B cell (primary cell): ENCODE measurements around the gene VKORC1. TPM values are rescaled to one million over a fixed set of nuclear protein-coding genes. Genes with fewer than 3 reads are reported as not detected.

ENCODE experiments used
- ATAC-seq: fragments of 200-7000 bp; cut with Tn5 transposase; one replicate; pipeline ENCODE4 v1.10.0; 2021; ENCODE audit warnings: low read depth, mild to moderate bottlenecking, moderate number of reproducible peaks, moderate library complexity
- CTCF ChIA-PET: fragments of 350-600 bp; sonication (Branson Sonifier 250); formaldehyde crosslinking; loops from one replicate; lab custom pipeline; 2021; ENCODE audit warnings: antibody characterized with exemption, inconsistent platforms; lab: Charles Lee
- POLR2A ChIA-PET: fragments of 350-600 bp; sonication (Branson Sonifier 250); formaldehyde crosslinking; loops from one replicate; lab custom pipeline; 2021; ENCODE audit warnings: antibody characterized with exemption; lab: Charles Lee
- DNase-seq: peaks from one replicate; pipeline ENCODE4 v3.0.0; 2013
- H2AFZ ChIP-seq: 2 replicates; pipeline ENCODE4 v1.6.1; 2012; ENCODE audit warnings: mild to moderate bottlenecking, low read depth, low read length; ENCODE audit not compliant: insufficient read depth, poor library complexity, severe bottlenecking
- H3K27ac ChIP-seq, 2 donors: 1 replicate in 1 of 2; 2 replicates in 1 of 2; pipeline ENCODE4 v1.5.1; 2012 to 2013; ENCODE audit warnings: low read length in 2 of 2, mild to moderate bottlenecking in 2 of 2, moderate library complexity in 1 of 2
- H3K27me3 ChIP-seq, 4 experiments: fragments of 200-600 bp in 1 of 4; sonication (generic) in 1 of 4; replicated peaks in 1 of 4; 1 replicate in 2 of 4; 2 replicates in 2 of 4; pipeline versions ENCODE4 v1.6.1 to v1.7.0; 2013 to 2016; ENCODE audit warnings: low read length in 3 of 4, mild to moderate bottlenecking in 2 of 4, mixed read lengths in 1 of 4, moderate library complexity in 1 of 4; ENCODE audit not compliant: insufficient read depth in 4 of 4, control insufficient read depth in 3 of 4; ENCODE audit errors: control extremely low read depth in 1 of 4
- H3K36me3 ChIP-seq, 2 experiments: replicated peaks in 1 of 2; 1 replicate in 1 of 2; 2 replicates in 1 of 2; pipeline versions ENCODE4 v1.6.1 to v1.7.1; 2013; ENCODE audit warnings: low read length in 1 of 2; ENCODE audit not compliant: insufficient read depth in 2 of 2, control insufficient read depth in 1 of 2; ENCODE audit errors: control extremely low read depth in 1 of 2, extremely low read depth in 1 of 2
- H3K4me1 ChIP-seq, 2 donors: fragments of 200-600 bp in 1 of 2; sonication (generic) in 1 of 2; 1 replicate in 1 of 2; 2 replicates in 1 of 2; pipeline versions ENCODE4 v1.5.1 to v1.6.1; 2013 to 2017; ENCODE audit warnings: low read length in 2 of 2; ENCODE audit not compliant: control insufficient read depth in 2 of 2, insufficient read depth in 2 of 2
- H3K4me2 ChIP-seq: replicated peaks from 2 replicates; pipeline ENCODE3; 2012; ENCODE audit warnings: mild to moderate bottlenecking, low read depth, low read length; ENCODE audit not compliant: poor library complexity, severe bottlenecking
- H3K4me3 ChIP-seq, 5 experiments: fragments of 200-600 bp in 1 of 5; sonication (generic) in 1 of 5; 1 replicate in 3 of 5; 2 replicates in 2 of 5; pipeline versions ENCODE4 v1.5.1 to v1.7.0; 2011 to 2016; ENCODE audit warnings: low read length in 4 of 5, mild to moderate bottlenecking in 4 of 5, low read depth in 2 of 5, control low read depth in 1 of 5, moderate library complexity in 1 of 5; ENCODE audit not compliant: insufficient read depth in 1 of 5; ENCODE audit errors: control extremely low read depth in 1 of 5, extremely low read depth in 1 of 5
- H3K79me2 ChIP-seq: fragments of 200-600 bp; sonication (generic); one replicate; pipeline ENCODE4 v1.6.0; 2016; ENCODE audit warnings: low read length; ENCODE audit not compliant: control insufficient read depth, insufficient read depth
- H3K9ac ChIP-seq: fragments of 200-600 bp; sonication (generic); 2 replicates; pipeline ENCODE4 v1.6.1; 2017; ENCODE audit warnings: mild to moderate bottlenecking, low read length, moderate library complexity
- H3K9me3 ChIP-seq, 3 donors: one replicate each; pipeline versions ENCODE4 v1.6.1 to v1.7.1; 2013; ENCODE audit warnings: low read length in 2 of 3; ENCODE audit not compliant: control insufficient read depth in 2 of 3, insufficient read depth in 1 of 3; ENCODE audit errors: control extremely low read depth in 1 of 3
- H4K20me1 ChIP-seq: 2 replicates; pipeline ENCODE4 v1.6.0; 2012; ENCODE audit warnings: mild to moderate bottlenecking, low read length; ENCODE audit not compliant: insufficient read depth, control insufficient read depth, poor library complexity, severe bottlenecking
- H3K27ac Mint-ChIP-seq: one replicate; pipeline ENCODE4 v1.8.0; 2021; ENCODE audit warnings: mixed read lengths
- H3K27me3 Mint-ChIP-seq: one replicate; pipeline ENCODE4 v1.8.0; 2021; ENCODE audit warnings: mixed read lengths
- H3K4me1 Mint-ChIP-seq: one replicate; pipeline ENCODE4 v1.8.0; 2021; ENCODE audit warnings: mixed read lengths
- H3K4me3 Mint-ChIP-seq: one replicate; pipeline ENCODE4 v1.8.0; 2021; ENCODE audit warnings: mixed read lengths
- H3K9me3 Mint-ChIP-seq: one replicate; pipeline ENCODE4 v1.8.0; 2022; ENCODE audit warnings: mixed read lengths; ENCODE audit not compliant: insufficient read depth
- EZH2 ChIP-seq: IDR thresholded peaks from 2 replicates; pipeline ENCODE4 v1.6.1; 2012; ENCODE audit warnings: borderline replicate concordance, low read depth, mild to moderate bottlenecking, moderate library complexity, low read length; ENCODE audit not compliant: insufficient read depth, poor library complexity, severe bottlenecking
- WGBS: methylation state at CpG from one replicate; pipeline ENCODE4 v1.1.5; 2013; ENCODE audit warnings: missing lambda C conversion rate; ENCODE audit not compliant: insufficient coverage; 5-methylcytosine and 5-hydroxymethylcytosine counted together
- intact Hi-C: fragments of 100-400 bp; cut with micrococcal nuclease; formaldehyde crosslinking; loops from one replicate; pipeline ENCODE4 v1.10.0; 2022
- polyA plus RNA-seq: library from polyadenylated mRNA; depleted of rRNA; stranded (reverse); fragments of >200 nt; gene quantifications from 2 replicates; pipeline ENCODE4 v1.2.3, GENCODE V29; 2012
- total RNA-seq, 2 donors: library from RNA; stranded (reverse); fragments of 120-200 nt in 1 of 2; gene quantifications; 1 replicate in 1 of 2; 2 replicates in 1 of 2; pipeline versions ENCODE4 v1.2.3 to v1.2.4, GENCODE V29; 2013 to 2022
- TF ChIP-seq, protein P1 (sequence below): fragments of 200-600 bp; IDR thresholded peaks from one replicate; pipeline ENCODE4 v1.8.0; 2022; ENCODE audit warnings: antibody characterized with exemption, mild to moderate bottlenecking

The VKORC1 gene
- total and polyA plus RNA-seq, 2 donors (not counting 1 experiment from before 2014, with no cell fraction given): 31.8 to 45.7 TPM

DNA sequence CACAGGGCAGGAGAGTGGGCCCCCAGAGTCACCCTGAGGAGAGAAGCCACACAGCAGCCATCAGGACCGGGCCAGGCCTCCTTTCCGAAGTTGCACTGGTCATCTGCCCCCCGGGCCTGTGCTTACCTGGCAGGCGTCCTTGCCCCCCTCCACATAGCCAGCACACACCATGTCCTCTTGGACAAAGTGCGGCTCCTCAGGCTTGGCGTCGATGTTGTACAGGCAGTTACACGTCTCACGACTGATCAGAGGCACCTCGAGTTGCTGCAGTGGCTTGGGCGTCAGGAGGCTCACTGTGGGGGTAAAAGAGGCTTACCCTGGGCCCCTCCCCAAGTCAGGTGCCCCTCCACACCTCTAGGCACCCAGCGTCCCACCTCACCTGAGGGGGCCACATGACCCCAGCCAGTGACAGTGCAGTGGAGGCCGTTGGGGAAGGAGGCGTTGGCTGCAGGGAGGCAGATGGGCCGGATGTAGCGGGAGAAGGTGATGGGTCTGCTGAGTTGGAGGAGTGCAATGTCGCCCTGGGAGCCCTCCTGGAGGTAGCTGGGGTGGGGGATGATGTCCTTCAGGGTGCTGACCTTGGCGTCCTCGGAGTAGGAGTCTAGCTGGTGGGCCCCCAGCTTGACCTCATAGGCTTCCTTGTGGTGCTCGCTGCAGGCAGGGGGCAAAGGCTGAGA is 37.8 kb upstream of the VKORC1 start:
- ATAC-seq (no peak), DNase-seq (peak; percentile 24)
- no peak overlapping the region for H3K4me3 Mint-ChIP-seq
- H3K27ac ChIP-seq: no peak overlapping the region
- H3K27me3 Mint-ChIP-seq: no peaks in the 10 kb centered on the region
- no peaks in the 10 kb centered on the region for H4K20me1 ChIP-seq
- ChIA-PET POLR2A (no interaction called here), CTCF (interaction anchor here (1.2 kb wide), 1 partner anchor 34 kb away, joined by 3 read pairs; no protein-coding TSS in a partner anchor)
- no peaks in the 10 kb centered on the region for H3K9me3 ChIP-seq
- no peaks in the 10 kb centered on the region for H3K4me1 Mint-ChIP-seq
- TF ChIP-seq, protein P1, sequence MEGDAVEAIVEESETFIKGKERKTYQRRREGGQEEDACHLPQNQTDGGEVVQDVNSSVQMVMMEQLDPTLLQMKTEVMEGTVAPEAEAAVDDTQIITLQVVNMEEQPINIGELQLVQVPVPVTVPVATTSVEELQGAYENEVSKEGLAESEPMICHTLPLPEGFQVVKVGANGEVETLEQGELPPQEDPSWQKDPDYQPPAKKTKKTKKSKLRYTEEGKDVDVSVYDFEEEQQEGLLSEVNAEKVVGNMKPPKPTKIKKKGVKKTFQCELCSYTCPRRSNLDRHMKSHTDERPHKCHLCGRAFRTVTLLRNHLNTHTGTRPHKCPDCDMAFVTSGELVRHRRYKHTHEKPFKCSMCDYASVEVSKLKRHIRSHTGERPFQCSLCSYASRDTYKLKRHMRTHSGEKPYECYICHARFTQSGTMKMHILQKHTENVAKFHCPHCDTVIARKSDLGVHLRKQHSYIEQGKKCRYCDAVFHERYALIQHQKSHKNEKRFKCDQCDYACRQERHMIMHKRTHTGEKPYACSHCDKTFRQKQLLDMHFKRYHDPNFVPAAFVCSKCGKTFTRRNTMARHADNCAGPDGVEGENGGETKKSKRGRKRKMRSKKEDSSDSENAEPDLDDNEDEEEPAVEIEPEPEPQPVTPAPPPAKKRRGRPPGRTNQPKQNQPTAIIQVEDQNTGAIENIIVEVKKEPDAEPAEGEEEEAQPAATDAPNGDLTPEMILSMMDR: no peak
- no peak for TF ChIP-seq EZH2
- H3K9ac ChIP-seq: no peak overlapping the region
- no peaks in the 10 kb centered on the region for H3K9me3 Mint-ChIP-seq
- no peak overlapping the region for H3K4me3 ChIP-seq
- H2AFZ ChIP-seq: no peak overlapping the region
- H3K79me2 ChIP-seq: peaks cover 6% of the 10 kb centered on the region
- H3K27ac Mint-ChIP-seq: no peak overlapping the region
- H3K4me1 ChIP-seq: no peaks in the 10 kb centered on the region
- intact Hi-C loops: no loop called here
- H3K36me3 ChIP-seq: peaks cover 0 to 45% of the 10 kb centered on the region in 2 experiments
- no peaks in the 10 kb centered on the region for H3K27me3 ChIP-seq
- H3K4me2 ChIP-seq: no peak overlapping the region
- 96% methylated on average over 12 of the region's 20 CpGs for WGBS

DNA sequence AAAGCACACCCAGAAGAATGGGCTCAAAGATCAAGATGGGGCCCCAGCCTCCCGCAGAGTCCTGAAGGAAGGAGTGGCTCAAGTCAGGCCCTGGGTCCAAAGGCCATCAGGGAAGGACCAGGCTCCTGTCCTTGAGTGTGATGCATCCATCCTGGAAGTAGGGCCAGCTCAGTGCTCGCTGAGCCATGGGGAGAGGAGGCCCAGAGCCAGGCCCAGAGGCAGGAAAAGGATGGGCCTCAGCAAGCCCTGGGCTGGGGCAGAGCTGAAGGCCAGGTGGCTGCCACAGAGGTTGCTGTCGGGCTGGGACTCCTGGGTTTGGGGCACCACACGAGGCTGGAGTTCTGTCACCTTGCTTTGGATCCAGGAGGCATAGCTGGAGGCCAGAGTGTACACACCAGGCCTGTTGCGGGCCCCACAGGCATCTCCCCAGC is 37.3 kb upstream of the VKORC1 start:
- no peaks in the 10 kb centered on the region for H3K4me1 Mint-ChIP-seq
- Histone ChIP-seq H3K27me3 (no peaks in the 10 kb centered on the region), H3K4me1 (no peaks in the 10 kb centered on the region), H3K4me2 (no peak overlapping the region), H4K20me1 (no peaks in the 10 kb centered on the region), H3K9me3 (no peaks in the 10 kb centered on the region), H3K79me2 (peaks cover 8% of the 10 kb centered on the region), H2AFZ (no peak overlapping the region), H3K36me3 (peaks cover 0 to 51% of the 10 kb centered on the region in 2 experiments), H3K4me3 (no peak overlapping the region), H3K9ac (no peak overlapping the region), H3K27ac (no peak overlapping the region)
- ATAC-seq (no peak), DNase-seq (no peak)
- TF ChIP-seq EZH2: no peak
- TF ChIP-seq, protein P1: no peak
- no peaks in the 10 kb centered on the region for H3K9me3 Mint-ChIP-seq
- no peaks in the 10 kb centered on the region for H3K27me3 Mint-ChIP-seq
- no peak overlapping the region for H3K4me3 Mint-ChIP-seq
- WGBS: 89% methylated on average over 5 of the region's 5 CpGs
- intact Hi-C loops: no loop called here
- no peak overlapping the region for H3K27ac Mint-ChIP-seq
- POLR2A ChIA-PET: no interaction called here
- CTCF ChIA-PET: interaction anchor here (1.0 to 1.2 kb wide), 2 partner anchors 15 to 33 kb away, joined by 3 read pairs; no protein-coding TSS in a partner anchor
